Astrocyte (in vitro differentiated cells and primary cell): ENCODE data around the gene AP3M1. TPM values are rescaled to one million over a fixed set of nuclear protein-coding genes. Genes with fewer than 3 reads are reported as not detected.

Source experiments
- DNase-seq: peaks from one replicate; pipeline ENCODE4 v3.0.0-alpha.2; 2010; ENCODE audit warnings: low read depth
- FAIRE-seq: peaks from 2 replicates; lab custom pipeline; 2011; peaks lifted over from hg19 to GRCh38; lab: Jason Lieb, UNC
- H2AFZ ChIP-seq: 2 replicates; pipeline ENCODE4 v1.6.0; 2012; ENCODE audit warnings: low read depth, low read length, inconsistent platforms
- H3K27ac ChIP-seq: 2 replicates; pipeline ENCODE4 v1.5.1; 2011; ENCODE audit warnings: low read depth, low read length, inconsistent platforms
- H3K27me3 ChIP-seq: 2 replicates; pipeline ENCODE4 v1.6.0; 2011; ENCODE audit warnings: low read length, inconsistent platforms; ENCODE audit not compliant: insufficient read depth
- H3K36me3 ChIP-seq: 2 replicates; pipeline ENCODE4 v1.5.1; 2011; ENCODE audit warnings: low read length, inconsistent platforms; ENCODE audit not compliant: insufficient read depth
- H3K4me1 ChIP-seq: 2 replicates; pipeline ENCODE4 v1.5.1; 2011; ENCODE audit warnings: low read length, inconsistent platforms; ENCODE audit not compliant: insufficient read depth
- H3K4me2 ChIP-seq: 2 replicates; pipeline ENCODE4 v1.6.0; 2012; ENCODE audit warnings: low read length, inconsistent platforms
- H3K4me3 ChIP-seq: 2 replicates; pipeline ENCODE4 v1.5.1; 2011; ENCODE audit warnings: low read depth, mild to moderate bottlenecking, low read length, inconsistent platforms; ENCODE audit not compliant: insufficient read depth
- H3K79me2 ChIP-seq: 2 replicates; pipeline ENCODE4 v1.6.0; 2012; ENCODE audit warnings: mild to moderate bottlenecking, low read length, inconsistent platforms; ENCODE audit not compliant: insufficient read depth
- H3K9ac ChIP-seq: 2 replicates; pipeline ENCODE4 v1.6.0; 2012; ENCODE audit warnings: mild to moderate bottlenecking, low read length, inconsistent platforms
- H3K9me3 ChIP-seq: 2 replicates; pipeline ENCODE4 v1.5.1; 2012; ENCODE audit warnings: low read depth, mild to moderate bottlenecking, low read length, inconsistent platforms; ENCODE audit not compliant: insufficient read depth
- H4K20me1 ChIP-seq: 2 replicates; pipeline ENCODE4 v1.6.0; 2012; ENCODE audit warnings: low read length, inconsistent platforms; ENCODE audit not compliant: insufficient read depth
- H3K27ac Mint-ChIP-seq: one replicate; pipeline ENCODE4 v1.8.0; 2021; ENCODE audit warnings: mild to moderate bottlenecking, mixed read lengths; ENCODE audit not compliant: unreplicated experiment
- H3K27me3 Mint-ChIP-seq: one replicate; pipeline ENCODE4 v1.8.0; 2021; ENCODE audit warnings: low read depth, mixed read lengths; ENCODE audit not compliant: unreplicated experiment
- H3K36me3 Mint-ChIP-seq: one replicate; pipeline ENCODE4 v1.8.0; 2021; ENCODE audit warnings: low read depth, mixed read lengths; ENCODE audit not compliant: unreplicated experiment
- H3K4me1 Mint-ChIP-seq: one replicate; pipeline ENCODE4 v1.8.0; 2021; ENCODE audit warnings: low read depth, mixed read lengths; ENCODE audit not compliant: unreplicated experiment
- H3K4me3 Mint-ChIP-seq: one replicate; pipeline ENCODE4 v1.8.0; 2021; ENCODE audit warnings: mild to moderate bottlenecking, moderate library complexity, mixed read lengths; ENCODE audit not compliant: unreplicated experiment
- H3K9me3 Mint-ChIP-seq: one replicate; pipeline ENCODE4 v1.8.0; 2021; ENCODE audit warnings: mild to moderate bottlenecking, mixed read lengths; ENCODE audit not compliant: unreplicated experiment
- EZH2 ChIP-seq: IDR thresholded peaks from 2 replicates; pipeline ENCODE4 v1.6.1; 2012; ENCODE audit warnings: mild to moderate bottlenecking, low read length, inconsistent platforms; ENCODE audit not compliant: insufficient read depth
- total RNA-seq: library from RNA; stranded (reverse); gene quantifications from 2 replicates; pipeline ENCODE4 v1.2.1, GENCODE V29; 2021
- TF ChIP-seq, protein P1 (sequence below): IDR thresholded peaks from 2 replicates; pipeline ENCODE4 v1.5.1; 2011; ENCODE audit warnings: low read depth, mild to moderate bottlenecking, inconsistent platforms, low read length, moderate library complexity; ENCODE audit not compliant: insufficient read depth

The AP3M1 gene
- total RNA-seq, 1 donor from 2014 or later, result 50.0 TPM

- Histone ChIP-seq H3K27ac (no peak overlapping the region), H3K9me3 (no peaks in the 10 kb centered on the region), H3K79me2 (peaks cover 85% of the 10 kb centered on the region), H3K9ac (no peak overlapping the region), H3K4me2 (no peak overlapping the region), H3K4me1 (no peaks in the 10 kb centered on the region), H2AFZ (no peak overlapping the region), H4K20me1 (peaks cover 83% of the 10 kb centered on the region), H3K27me3 (no peaks in the 10 kb centered on the region), H3K36me3 (peaks cover 90% of the 10 kb centered on the region), H3K4me3 (no peak overlapping the region)
- Mint-ChIP-seq H3K4me3 (no peak overlapping the region), H3K27me3 (no peaks in the 10 kb centered on the region), H3K9me3 (no peaks in the 10 kb centered on the region), H3K27ac (no peak overlapping the region), H3K4me1 (peaks cover under 1% of the 10 kb centered on the region), H3K36me3 (peaks cover 31% of the 10 kb centered on the region)
- FAIRE-seq, result no peak
- no peak for TF ChIP-seq EZH2
- TF ChIP-seq, protein P1, sequence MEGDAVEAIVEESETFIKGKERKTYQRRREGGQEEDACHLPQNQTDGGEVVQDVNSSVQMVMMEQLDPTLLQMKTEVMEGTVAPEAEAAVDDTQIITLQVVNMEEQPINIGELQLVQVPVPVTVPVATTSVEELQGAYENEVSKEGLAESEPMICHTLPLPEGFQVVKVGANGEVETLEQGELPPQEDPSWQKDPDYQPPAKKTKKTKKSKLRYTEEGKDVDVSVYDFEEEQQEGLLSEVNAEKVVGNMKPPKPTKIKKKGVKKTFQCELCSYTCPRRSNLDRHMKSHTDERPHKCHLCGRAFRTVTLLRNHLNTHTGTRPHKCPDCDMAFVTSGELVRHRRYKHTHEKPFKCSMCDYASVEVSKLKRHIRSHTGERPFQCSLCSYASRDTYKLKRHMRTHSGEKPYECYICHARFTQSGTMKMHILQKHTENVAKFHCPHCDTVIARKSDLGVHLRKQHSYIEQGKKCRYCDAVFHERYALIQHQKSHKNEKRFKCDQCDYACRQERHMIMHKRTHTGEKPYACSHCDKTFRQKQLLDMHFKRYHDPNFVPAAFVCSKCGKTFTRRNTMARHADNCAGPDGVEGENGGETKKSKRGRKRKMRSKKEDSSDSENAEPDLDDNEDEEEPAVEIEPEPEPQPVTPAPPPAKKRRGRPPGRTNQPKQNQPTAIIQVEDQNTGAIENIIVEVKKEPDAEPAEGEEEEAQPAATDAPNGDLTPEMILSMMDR, result no peak
- DNase-seq, result no peak
These were observed 57.0 kb downstream of the AP3M1 start for GRCh38 chr10:74093530-74094164.

DNA sequence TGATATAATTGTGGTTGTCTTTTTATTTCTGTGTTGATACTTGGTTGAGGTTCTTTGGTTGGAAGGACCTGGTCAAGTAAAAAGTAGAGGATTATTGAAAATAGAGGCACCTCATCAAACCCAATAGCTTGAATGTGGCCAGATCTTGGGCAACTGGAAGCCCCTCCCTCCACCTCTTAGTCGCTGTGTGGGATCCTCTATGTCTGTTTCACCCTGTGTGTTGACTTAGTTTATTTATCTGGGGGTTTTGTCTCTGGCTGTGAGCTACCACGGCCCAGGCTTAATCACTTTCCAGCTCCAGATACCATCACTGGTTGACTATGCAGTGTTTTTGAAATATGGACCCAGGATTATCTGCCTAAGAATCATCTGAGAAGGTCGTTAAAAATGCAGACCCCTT is 58.3 kb downstream of the AP3M1 start:
- H3K4me3 ChIP-seq, result no peak overlapping the region
- H3K27me3 Mint-ChIP-seq, result no peaks in the 10 kb centered on the region
- no peak overlapping the region for H3K27ac Mint-ChIP-seq
- H3K4me3 Mint-ChIP-seq, result no peak overlapping the region
- no peak overlapping the region for H2AFZ ChIP-seq
- peaks cover 82% of the 10 kb centered on the region for H3K79me2 ChIP-seq
- no peak overlapping the region for H3K27ac ChIP-seq
- no peaks in the 10 kb centered on the region for H3K9me3 Mint-ChIP-seq
- H3K36me3 ChIP-seq, result peaks cover 85% of the 10 kb centered on the region
- H3K36me3 Mint-ChIP-seq, result peaks cover 35% of the 10 kb centered on the region
- no peaks in the 10 kb centered on the region for H3K4me1 ChIP-seq
- no peak overlapping the region for H3K4me2 ChIP-seq
- H3K9ac ChIP-seq, result no peak overlapping the region
- FAIRE-seq (no peak), DNase-seq (no peak)
- H4K20me1 ChIP-seq, result peaks cover 79% of the 10 kb centered on the region
- no peaks in the 10 kb centered on the region for H3K9me3 ChIP-seq
- no peaks in the 10 kb centered on the region for H3K27me3 ChIP-seq
- TF ChIP-seq, protein P1, result no peak
- no peak for TF ChIP-seq EZH2
- no peaks in the 10 kb centered on the region for H3K4me1 Mint-ChIP-seq

- Mint-ChIP-seq H3K4me1 (no peaks in the 10 kb centered on the region), H3K36me3 (peaks cover 30% of the 10 kb centered on the region), H3K9me3 (no peaks in the 10 kb centered on the region), H3K4me3 (no peak overlapping the region), H3K27me3 (no peaks in the 10 kb centered on the region), H3K27ac (no peak overlapping the region)
- Histone ChIP-seq H2AFZ (no peak overlapping the region), H3K9me3 (no peaks in the 10 kb centered on the region), H3K79me2 (peaks cover 75% of the 10 kb centered on the region), H3K4me3 (no peak overlapping the region), H3K27me3 (no peaks in the 10 kb centered on the region), H3K9ac (no peak overlapping the region), H3K4me2 (no peak overlapping the region), H3K36me3 (peaks cover 69% of the 10 kb centered on the region), H3K4me1 (no peaks in the 10 kb centered on the region), H4K20me1 (peaks cover 60% of the 10 kb centered on the region), H3K27ac (no peak overlapping the region)
- TF ChIP-seq, protein P1, result no peak
- TF ChIP-seq EZH2, result no peak
- DNase-seq (no peak), FAIRE-seq (no peak)
These were observed 61.9 kb downstream of the AP3M1 start for GRCh38 chr10:74088722-74089121.
